ENCODE results near the gene COG6.

DNA sequence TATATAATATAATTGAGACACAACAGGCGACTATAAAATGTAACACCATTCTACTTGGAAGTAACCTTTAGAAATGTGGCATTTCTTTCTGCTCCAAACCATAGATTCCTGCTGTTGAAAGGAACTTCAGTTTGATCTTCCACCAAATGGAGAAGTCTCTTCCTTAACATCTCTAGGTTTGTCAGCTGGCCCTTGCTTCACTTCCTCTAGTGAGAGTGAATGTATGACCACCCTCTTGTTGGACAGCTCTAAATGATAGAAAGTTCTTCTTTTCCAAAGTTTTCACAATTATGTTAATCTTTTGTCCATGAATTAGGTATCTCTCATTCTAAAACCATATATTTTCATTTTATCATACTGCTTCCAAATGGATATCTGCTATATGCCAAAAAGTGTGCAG, 13.8 kb upstream of the COG6 start:
- TF ChIP-seq, protein P1, sequence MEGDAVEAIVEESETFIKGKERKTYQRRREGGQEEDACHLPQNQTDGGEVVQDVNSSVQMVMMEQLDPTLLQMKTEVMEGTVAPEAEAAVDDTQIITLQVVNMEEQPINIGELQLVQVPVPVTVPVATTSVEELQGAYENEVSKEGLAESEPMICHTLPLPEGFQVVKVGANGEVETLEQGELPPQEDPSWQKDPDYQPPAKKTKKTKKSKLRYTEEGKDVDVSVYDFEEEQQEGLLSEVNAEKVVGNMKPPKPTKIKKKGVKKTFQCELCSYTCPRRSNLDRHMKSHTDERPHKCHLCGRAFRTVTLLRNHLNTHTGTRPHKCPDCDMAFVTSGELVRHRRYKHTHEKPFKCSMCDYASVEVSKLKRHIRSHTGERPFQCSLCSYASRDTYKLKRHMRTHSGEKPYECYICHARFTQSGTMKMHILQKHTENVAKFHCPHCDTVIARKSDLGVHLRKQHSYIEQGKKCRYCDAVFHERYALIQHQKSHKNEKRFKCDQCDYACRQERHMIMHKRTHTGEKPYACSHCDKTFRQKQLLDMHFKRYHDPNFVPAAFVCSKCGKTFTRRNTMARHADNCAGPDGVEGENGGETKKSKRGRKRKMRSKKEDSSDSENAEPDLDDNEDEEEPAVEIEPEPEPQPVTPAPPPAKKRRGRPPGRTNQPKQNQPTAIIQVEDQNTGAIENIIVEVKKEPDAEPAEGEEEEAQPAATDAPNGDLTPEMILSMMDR (IDR thresholded peaks at IDR 0.05): no peak
- no peak for TF ChIP-seq POLR2A (IDR thresholded peaks at IDR 0.05)
